Keratinocyte (primary cell): ENCODE measurements around the gene CGNL1. TPM values are rescaled to one million over a fixed set of nuclear protein-coding genes. Genes with fewer than 3 reads are reported as not detected.
A peak's percentile ranks its signal among the peaks of the same experiment; 100 is the strongest.

Experiments used
- DNase-seq: peaks from one replicate; pipeline ENCODE4 v3.0.0-alpha.2; 2011; ENCODE audit warnings: low read depth, missing footprints, low spot score
- FAIRE-seq: peaks from 2 replicates; lab custom pipeline; 2011; peaks lifted over from hg19 to GRCh38; lab: Jason Lieb, UNC
- H2AFZ ChIP-seq: 2 replicates; pipeline ENCODE4 v1.6.0; 2012; ENCODE audit warnings: low read length, control low read depth, inconsistent platforms; ENCODE audit not compliant: control insufficient read depth
- H3K27ac ChIP-seq: 2 replicates; pipeline ENCODE4 v1.5.1; 2011; ENCODE audit warnings: low read length; ENCODE audit not compliant: control insufficient read depth, insufficient read depth
- H3K27me3 ChIP-seq: 3 replicates; pipeline ENCODE4 v1.6.0; 2011; ENCODE audit warnings: low read length; ENCODE audit not compliant: control insufficient read depth, insufficient read depth; ENCODE audit errors: extremely low read depth
- H3K36me3 ChIP-seq, 2 experiments: 2 replicates in 1 of 2; 3 replicates in 1 of 2; pipeline ENCODE4 v1.5.1; 2011; ENCODE audit warnings: low read length in 2 of 2, mild to moderate bottlenecking in 1 of 2; ENCODE audit not compliant: control insufficient read depth in 2 of 2, insufficient read depth in 2 of 2; ENCODE audit errors: extremely low read depth in 1 of 2
- H3K4me1 ChIP-seq: 3 replicates; pipeline ENCODE4 v1.5.1; 2011; ENCODE audit warnings: low read length; ENCODE audit not compliant: control insufficient read depth, insufficient read depth; ENCODE audit errors: extremely low read depth
- H3K4me2 ChIP-seq: 3 replicates; pipeline ENCODE4 v1.6.0; 2011; ENCODE audit warnings: low read depth, low read length; ENCODE audit not compliant: control insufficient read depth, insufficient read depth; ENCODE audit errors: extremely low read depth
- H3K4me3 ChIP-seq, 3 experiments: fragments of 200-600 bp in 1 of 3; sonication (generic) in 1 of 3; 2 replicates in 2 of 3; 3 replicates in 1 of 3; pipeline ENCODE4 v1.5.1; 2011 to 2016; ENCODE audit warnings: low read length in 3 of 3, mild to moderate bottlenecking in 3 of 3, control low read depth in 2 of 3, inconsistent platforms in 1 of 3, low read depth in 1 of 3, mixed read lengths in 1 of 3, mixed run types in 1 of 3, moderate library complexity in 1 of 3; ENCODE audit not compliant: control insufficient read depth in 2 of 3, insufficient read depth in 2 of 3; ENCODE audit errors: extremely low read depth in 1 of 3
- H3K79me2 ChIP-seq: 2 replicates; pipeline ENCODE4 v1.6.0; 2012; ENCODE audit warnings: low read length; ENCODE audit not compliant: control insufficient read depth, insufficient read depth
- H3K9ac ChIP-seq: 3 replicates; pipeline ENCODE4 v1.6.0; 2011; ENCODE audit warnings: low read length; ENCODE audit not compliant: control insufficient read depth, insufficient read depth; ENCODE audit errors: extremely low read depth
- H3K9me1 ChIP-seq: 3 replicates; pipeline ENCODE4 v1.6.0; 2011; ENCODE audit warnings: low read length; ENCODE audit not compliant: control insufficient read depth, insufficient read depth; ENCODE audit errors: extremely low read depth
- H3K9me3 ChIP-seq: 2 replicates; pipeline ENCODE4 v1.5.1; 2012; ENCODE audit warnings: low read depth, low read length; ENCODE audit not compliant: control insufficient read depth
- H4K20me1 ChIP-seq: 3 replicates; pipeline ENCODE4 v1.6.0; 2011; ENCODE audit warnings: low read length; ENCODE audit not compliant: control insufficient read depth, insufficient read depth; ENCODE audit errors: extremely low read depth
- CTCF ChIP-seq, 3 experiments: IDR thresholded peaks in 1 of 3; conservative IDR thresholded peaks in 1 of 3; optimal IDR thresholded peaks in 1 of 3; 2 replicates in 2 of 3; 3 replicates in 1 of 3; pipeline versions ENCODE3 to v1.5.1; 2011; ENCODE audit warnings: low read length in 3 of 3, mild to moderate bottlenecking in 3 of 3, moderate library complexity in 2 of 3, control low read depth in 1 of 3, inconsistent platforms in 1 of 3; ENCODE audit not compliant: insufficient read depth in 2 of 3; ENCODE audit errors: extremely low read depth in 1 of 3
- EZH2 ChIP-seq: IDR thresholded peaks from one replicate; pipeline ENCODE4 v1.6.1; 2012; ENCODE audit warnings: inconsistent platforms, mild to moderate bottlenecking, low read length, moderate library complexity
- dilution Hi-C: fragments of 300-500 bp; cut with MboI; formaldehyde crosslinking; loops from one replicate; pipeline ENCODE4 v1.7.0; 2020; ENCODE audit warnings: low sequenced_read_pairs; ENCODE audit not compliant: extremely low pct_ligation_motif_present
- polyA plus RNA-seq, 5 experiments: library from polyadenylated mRNA; depleted of rRNA in 3 of 5; stranded (reverse) in 3 of 5; stranded (forward) in 1 of 5; unstranded in 1 of 5; fragments of >200 nt; gene quantifications; 1 replicate in 1 of 5; 2 replicates in 3 of 5; 3 replicates in 1 of 5; pipeline versions ENCODE4 v1.2.1 to v1.2.3, GENCODE V29; 2011 to 2012; ENCODE audit warnings: missing spikeins in 2 of 5, low read depth in 1 of 5, low replicate concordance in 1 of 5

The CGNL1 gene
- polyA plus RNA-seq, 1 donor (not counting 4 experiments of a cell fraction or from before 2014, with no cell fraction given), result 0.05 TPM

- Histone ChIP-seq H3K27ac (no peak overlapping the region), H3K9ac (no peak overlapping the region), H3K9me3 (peaks cover 2% of the 10 kb centered on the region), H3K36me3 (no peaks in the 10 kb centered on the region), H3K4me2 (no peak overlapping the region), H3K79me2 (no peaks in the 10 kb centered on the region), H3K4me1 (peaks cover 18% of the 10 kb centered on the region), H3K9me1 (no peaks in the 10 kb centered on the region), H4K20me1 (no peaks in the 10 kb centered on the region), H3K4me3 (no peak overlapping the region), H3K27me3 (peaks cover 8% of the 10 kb centered on the region), H2AFZ (no peak overlapping the region)
- dilution Hi-C loops, result no loop called here
- FAIRE-seq (no peak), DNase-seq (no peak)
- TF ChIP-seq EZH2, result no peak
Measured at GRCh38 chr15:57583282-57583681, 207.0 kb downstream of the CGNL1 start.

GRCh38 chr15:57583720-57584119 lies 207.4 kb downstream of the CGNL1 start:
- Histone ChIP-seq H3K27ac (no peak overlapping the region), H3K36me3 (no peaks in the 10 kb centered on the region), H3K4me3 (no peak overlapping the region), H3K9me1 (no peaks in the 10 kb centered on the region), H4K20me1 (no peaks in the 10 kb centered on the region), H3K27me3 (peaks cover 8% of the 10 kb centered on the region), H3K9ac (no peak overlapping the region), H3K4me1 (peaks cover 21% of the 10 kb centered on the region), H3K9me3 (peaks cover 2% of the 10 kb centered on the region), H3K79me2 (no peaks in the 10 kb centered on the region), H2AFZ (no peak overlapping the region), H3K4me2 (no peak overlapping the region)
- no peak for TF ChIP-seq EZH2
- TF ChIP-seq CTCF (optimal IDR thresholded peaks at IDR 0.05 in 1 of 3, IDR thresholded peaks at IDR 0.05 in 1 of 3, conservative IDR thresholded peaks at IDR 0.05 in 1 of 3; ENCODE audit: extremely low read depth in 1 of 3, insufficient read depth in 2 of 3, low read length in 3 of 3), result no peak
- no peak for DNase-seq
- FAIRE-seq, result peak; percentile 53
- dilution Hi-C loops, result no loop called here
